WI38 (cell line): Measurements from ENCODE around the gene SNAP91.

Experiments
- H3K4me3 ChIP-seq: 2 replicates; pipeline ENCODE4 v1.5.1; 2011; ENCODE audit warnings: low read depth, mild to moderate bottlenecking, control low read depth, low read length
- CTCF ChIP-seq: IDR thresholded peaks from 2 replicates; pipeline ENCODE4 v1.5.1; 2012; ENCODE audit warnings: low read depth, mild to moderate bottlenecking, control low read depth, low read length

SNAP91 gene

DNA sequence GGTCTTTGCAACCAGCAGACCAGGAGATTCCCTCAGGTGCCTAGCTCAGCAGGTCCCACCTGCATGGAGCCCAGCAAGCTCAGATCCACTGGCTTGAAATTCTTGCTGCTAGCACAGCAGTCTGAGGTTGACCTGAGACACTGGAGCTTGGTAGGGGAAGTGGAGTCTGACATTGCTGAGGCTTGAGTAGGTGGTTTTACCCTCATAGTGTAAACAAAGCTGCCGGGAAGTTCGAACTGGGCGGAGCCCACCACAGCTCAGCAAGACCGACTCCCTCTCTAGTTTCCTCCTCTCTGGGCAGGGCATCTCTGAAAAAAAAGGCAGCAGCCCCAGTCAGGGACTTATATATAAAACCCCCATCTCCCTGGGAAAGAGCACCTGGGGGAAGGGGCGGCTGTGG, 162.3 kb downstream of the SNAP91 start:
- no peak overlapping the region for H3K4me3 ChIP-seq
- no peak for TF ChIP-seq CTCF

DNA sequence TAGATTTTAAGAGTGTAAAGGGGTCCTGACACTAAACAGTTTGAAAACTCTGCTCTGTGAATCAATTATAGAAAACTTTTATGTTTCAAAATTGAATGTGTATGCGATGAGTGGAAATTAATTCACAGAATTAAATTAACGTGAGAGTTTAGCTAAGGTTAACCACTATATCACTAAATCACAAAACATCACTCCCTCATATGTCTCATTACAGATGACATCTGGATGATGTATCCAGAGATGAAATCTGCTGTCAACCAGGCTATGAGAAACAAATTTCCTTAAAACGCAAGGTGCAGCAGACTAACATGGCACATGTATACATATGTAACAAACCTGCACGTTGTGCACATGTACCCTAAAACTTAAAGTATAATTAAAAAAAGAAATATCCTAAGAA, 169.2 kb downstream of the SNAP91 start:
- H3K4me3 ChIP-seq = no peak overlapping the region
- TF ChIP-seq CTCF = no peak

DNA sequence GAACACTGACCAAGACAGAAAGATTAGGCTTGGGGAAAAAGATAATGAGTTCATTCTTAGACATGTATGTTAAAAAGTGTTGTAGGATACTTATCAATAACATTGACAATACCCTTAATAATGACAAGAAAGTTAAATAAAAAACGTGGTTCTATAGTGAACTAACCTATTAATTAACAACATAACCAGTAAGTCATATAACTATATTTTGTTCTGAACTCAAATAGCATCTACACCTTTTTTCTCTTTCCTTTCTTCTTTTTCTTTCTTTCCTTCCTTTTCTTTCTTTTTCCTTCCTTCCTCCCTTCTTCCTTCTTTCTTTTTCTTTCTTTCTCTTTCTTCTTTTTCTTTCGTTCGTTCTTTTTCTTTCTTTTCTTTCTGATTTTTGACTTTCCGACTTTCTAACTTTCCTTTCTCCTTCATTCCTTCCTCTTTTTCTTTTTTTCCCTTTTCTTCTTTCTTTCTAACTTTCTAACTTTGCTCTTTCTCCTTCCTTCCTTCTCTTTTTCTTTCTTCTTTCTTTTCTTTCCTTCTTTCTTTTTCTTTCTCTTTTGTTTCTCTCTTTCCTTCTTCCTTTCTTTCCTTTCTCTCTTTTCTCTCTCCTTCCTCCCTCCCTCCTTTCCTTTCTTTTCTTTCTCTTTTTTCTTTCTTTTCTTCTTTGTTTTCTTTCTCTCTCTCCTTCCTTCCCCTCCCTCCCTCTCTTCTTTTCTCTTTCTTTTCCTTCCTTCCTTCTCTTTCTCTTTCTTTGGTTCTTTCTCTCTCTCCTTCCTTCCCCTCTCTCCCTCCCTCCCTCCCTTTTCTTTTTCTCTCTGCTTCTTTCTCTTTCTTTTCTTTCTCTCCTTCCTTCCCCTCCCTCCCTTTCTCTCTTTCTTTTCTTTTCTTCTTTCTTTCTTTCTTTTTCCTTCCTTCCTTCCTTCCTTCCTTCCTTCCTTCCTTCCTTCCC, 172.0 kb downstream of the SNAP91 start:
- no peak for TF ChIP-seq CTCF
- H3K4me3 ChIP-seq = no peak overlapping the region

DNA sequence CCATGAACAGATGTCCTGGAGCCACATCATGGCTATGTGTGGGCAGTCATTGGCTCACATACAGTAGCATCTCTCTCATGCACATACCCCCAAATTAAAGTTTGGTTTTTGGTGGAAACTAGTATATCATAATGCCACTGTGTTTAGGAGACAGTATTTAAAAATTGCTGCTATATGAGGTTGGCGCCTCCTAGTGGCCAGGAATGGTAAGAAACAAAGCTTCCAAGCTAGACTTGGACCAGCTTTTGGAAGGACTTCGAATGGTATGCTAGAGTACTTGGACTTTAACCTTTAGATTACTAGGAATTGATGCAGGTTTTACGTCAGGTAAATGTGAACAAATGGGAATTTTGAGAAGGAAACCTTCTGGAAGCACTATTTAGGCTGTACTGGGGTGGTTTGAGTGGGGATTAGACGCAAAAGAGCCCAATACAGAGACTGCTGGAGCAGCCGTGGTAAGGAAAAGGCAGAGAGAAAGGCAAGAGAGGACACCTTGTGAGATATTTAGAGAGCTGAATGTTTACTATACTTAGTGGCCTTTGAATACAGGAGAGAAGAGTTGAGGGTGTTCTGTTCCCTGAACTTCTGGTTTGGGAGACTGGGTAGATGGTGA, 172.8 kb downstream of the SNAP91 start:
- H3K4me3 ChIP-seq = no peak overlapping the region
- peak; percentile 76 for TF ChIP-seq CTCF

DNA sequence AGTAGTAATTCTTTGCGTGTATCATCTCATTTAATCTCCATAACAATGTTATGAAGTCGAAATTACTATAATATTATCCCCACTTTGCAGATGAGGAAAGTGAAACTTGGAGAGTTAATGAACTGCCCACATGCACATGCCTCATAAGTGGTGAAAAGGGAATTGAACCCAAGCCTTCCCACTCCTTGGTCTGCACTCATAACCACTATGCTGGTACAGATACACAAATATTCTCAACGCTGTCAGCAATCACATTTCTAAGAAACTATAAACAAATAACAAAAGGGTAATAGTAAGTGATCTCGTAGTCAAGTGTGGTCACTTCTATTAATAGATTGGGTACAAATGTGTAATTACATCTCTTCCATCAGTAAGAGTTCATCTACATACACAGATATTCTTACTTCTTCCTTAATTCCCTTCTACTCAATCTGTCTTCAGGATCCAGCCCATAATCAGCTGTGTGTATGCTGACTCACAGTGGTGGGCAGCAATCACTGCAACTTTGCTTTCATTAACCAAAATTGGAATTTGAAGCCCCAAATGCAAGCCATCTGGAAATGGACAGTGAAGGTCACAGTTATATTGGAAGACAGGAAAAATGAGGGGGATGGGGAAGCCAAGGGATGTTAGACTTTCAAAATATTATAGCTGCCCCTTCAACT, 190.0 kb downstream of the SNAP91 start:
- H3K4me3 ChIP-seq = no peak overlapping the region
- no peak for TF ChIP-seq CTCF

DNA sequence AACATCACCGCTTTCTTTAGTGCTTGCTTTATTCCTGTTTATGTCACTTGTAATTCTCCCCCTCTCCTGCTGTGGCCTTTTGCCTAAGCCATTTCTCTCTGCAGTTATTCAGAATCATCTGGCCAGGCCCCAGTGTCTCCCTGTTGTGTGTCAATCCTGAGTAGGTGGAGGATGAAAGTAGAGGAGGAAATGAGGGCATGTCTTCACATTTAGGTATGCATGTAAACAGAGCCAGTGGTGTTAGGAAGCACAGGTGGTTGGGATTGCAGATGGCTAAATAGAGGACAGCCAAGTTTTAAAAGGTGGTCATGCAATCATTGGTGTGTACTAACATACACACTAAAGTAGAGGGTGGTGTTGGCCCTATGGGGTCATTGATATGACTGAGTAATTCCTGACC, 191.4 kb downstream of the SNAP91 start:
- TF ChIP-seq CTCF = no peak

GRCh38 chr6:83514866-83515466, 193.9 kb downstream of the SNAP91 start:
- TF ChIP-seq CTCF = peak; percentile 68
- H3K4me3 ChIP-seq = no peak overlapping the region

More for the DNA sequence above, 191.4 kb downstream of the SNAP91 start:
- no peak overlapping the region for H3K4me3 ChIP-seq
